ENCODE data around the gene CCDC93. TPM values are rescaled to one million over a fixed set of nuclear protein-coding genes. Genes with fewer than 3 reads are reported as not detected.
A peak's percentile ranks its signal among the peaks of the same experiment; 100 is the strongest.

CCDC93 gene
- total and polyA plus RNA-seq, 5 donors = 13.9 to 36.2 (median 20.7) TPM

DNA sequence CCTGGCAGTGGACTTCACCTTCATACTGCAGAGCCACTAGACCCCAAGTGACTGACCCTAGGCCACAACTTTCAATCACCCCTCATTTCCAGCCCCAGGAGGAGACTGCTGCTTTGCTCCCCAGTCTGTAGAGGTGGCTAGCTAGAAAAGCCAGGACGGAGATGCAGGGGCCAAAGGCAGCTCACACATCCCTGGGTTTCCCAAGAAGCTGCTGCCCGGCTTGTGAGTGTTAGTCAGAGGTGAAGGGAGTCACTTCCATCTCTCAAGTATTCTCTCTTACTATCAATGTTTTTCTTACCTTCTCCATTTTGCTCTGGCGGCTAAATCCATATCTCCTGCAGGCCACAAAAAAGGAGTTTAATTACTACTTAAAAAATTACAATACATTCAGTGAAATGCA, 36.2 kb downstream of the CCDC93 start:
- DNase-seq = no peak
- 96% methylated on average over 3 of the region's 3 CpGs for WGBS

GRCh38 chr2:117976581-117976980, 37.3 kb downstream of the CCDC93 start:
- ATAC-seq = no peak
- intact Hi-C loops (cut with DNase I) = no loop called here
- 94% methylated on average over 3 of the region's 3 CpGs for WGBS
- Histone ChIP-seq H3K4me1 (ENCODE audit: control insufficient read depth, insufficient read depth, low read length) (peaks cover 3% of the 10 kb centered on the region), H3K27ac (ENCODE audit: low read length) (no peak overlapping the region), H3K9me3 (ENCODE audit: control insufficient read depth, low read length) (no peaks in the 10 kb centered on the region), H3K4me3 (ENCODE audit: low read length) (no peak overlapping the region), H3K27me3 (ENCODE audit: control insufficient read depth, insufficient read depth) (no peaks in the 10 kb centered on the region)
- no peak for DNase-seq

More for the DNA sequence above, 36.2 kb downstream of the CCDC93 start:
- Histone ChIP-seq H3K27ac (ENCODE audit: low read length) (no peak overlapping the region), H3K27me3 (ENCODE audit: control insufficient read depth, insufficient read depth) (no peaks in the 10 kb centered on the region), H3K9me3 (ENCODE audit: control insufficient read depth, low read length) (no peaks in the 10 kb centered on the region), H3K4me1 (ENCODE audit: control insufficient read depth, insufficient read depth, low read length) (peaks cover 3% of the 10 kb centered on the region), H3K4me3 (ENCODE audit: low read length) (no peak overlapping the region)
- no peak for ATAC-seq
- intact Hi-C loops (cut with DNase I) = no loop called here

DNA sequence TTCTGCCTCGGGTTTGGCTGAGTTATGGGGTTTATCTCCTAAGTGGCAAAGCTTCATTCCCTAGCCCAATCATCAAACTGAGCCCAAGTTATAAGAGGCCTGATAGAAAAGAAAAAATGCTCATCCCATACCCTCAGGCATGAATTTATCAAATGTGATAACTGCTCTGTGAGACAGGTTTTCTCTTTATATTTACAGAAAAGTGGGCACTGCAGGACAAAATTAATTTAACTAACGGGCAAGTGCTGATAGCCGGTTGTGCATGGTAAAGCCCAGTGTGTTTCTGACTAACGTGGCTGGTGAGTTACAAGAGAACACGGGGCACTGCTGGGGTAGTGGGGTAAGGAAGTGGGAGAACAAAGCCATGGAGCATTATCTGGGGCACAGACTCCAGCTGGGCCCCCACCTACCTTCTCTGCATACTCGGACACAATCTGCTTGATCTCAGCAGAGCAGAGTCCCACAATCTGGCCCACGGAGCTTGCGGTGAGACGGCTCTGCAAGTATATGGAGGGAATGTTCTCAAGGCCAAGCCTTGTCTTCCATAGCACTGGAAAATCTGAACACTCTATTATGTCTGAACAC, 40.3 kb downstream of the CCDC93 start:
- DNase-seq (no peak), ATAC-seq (no peak)
- no peak overlapping the region for H3K27ac ChIP-seq (ENCODE audit: low read length)
- H3K4me3 ChIP-seq (ENCODE audit: low read length) = no peak overlapping the region
- WGBS = 89% methylated on average over 9 of the region's 9 CpGs
- H3K27me3 ChIP-seq (ENCODE audit: control insufficient read depth, insufficient read depth) = no peaks in the 10 kb centered on the region
- H3K4me1 ChIP-seq (ENCODE audit: control insufficient read depth, insufficient read depth, low read length) = no peaks in the 10 kb centered on the region
- intact Hi-C loops (cut with DNase I) = no loop called here
- no peaks in the 10 kb centered on the region for H3K9me3 ChIP-seq (ENCODE audit: control insufficient read depth, low read length)

DNA sequence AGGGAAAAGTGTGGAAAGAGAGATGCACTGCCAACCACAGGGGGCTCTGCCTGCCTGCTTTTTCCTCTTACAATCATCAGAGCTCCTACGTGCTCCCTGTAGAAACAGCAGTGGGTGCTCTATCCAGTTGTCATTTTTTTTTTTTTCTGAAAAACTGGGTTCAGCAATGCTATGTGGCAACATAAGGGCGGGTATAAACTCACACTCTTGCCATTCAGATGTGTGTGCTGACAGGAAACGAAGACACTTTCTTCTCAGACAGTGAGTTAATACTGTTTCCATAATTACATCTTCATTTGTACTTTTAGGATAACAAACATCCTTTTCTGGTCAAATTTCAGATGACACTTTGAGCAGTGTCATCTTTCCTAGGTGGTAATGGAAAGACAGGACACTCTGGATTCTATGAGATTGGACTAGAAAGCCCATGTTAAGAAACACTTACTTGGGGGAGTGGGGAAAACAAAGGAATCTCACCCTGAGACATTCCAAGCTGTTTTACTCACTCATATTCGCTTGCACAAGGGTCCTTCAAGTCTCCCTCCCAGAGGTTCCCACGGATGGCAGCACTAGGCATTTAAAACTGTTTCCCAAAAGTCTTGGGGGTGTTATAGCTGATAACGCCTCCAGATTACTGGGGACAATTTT, 41.3 kb downstream of the CCDC93 start:
- ATAC-seq = no peak
- WGBS = 86% methylated on average over 6 of the region's 6 CpGs
- no peak overlapping the region for H3K4me3 ChIP-seq (ENCODE audit: low read length)

DNA sequence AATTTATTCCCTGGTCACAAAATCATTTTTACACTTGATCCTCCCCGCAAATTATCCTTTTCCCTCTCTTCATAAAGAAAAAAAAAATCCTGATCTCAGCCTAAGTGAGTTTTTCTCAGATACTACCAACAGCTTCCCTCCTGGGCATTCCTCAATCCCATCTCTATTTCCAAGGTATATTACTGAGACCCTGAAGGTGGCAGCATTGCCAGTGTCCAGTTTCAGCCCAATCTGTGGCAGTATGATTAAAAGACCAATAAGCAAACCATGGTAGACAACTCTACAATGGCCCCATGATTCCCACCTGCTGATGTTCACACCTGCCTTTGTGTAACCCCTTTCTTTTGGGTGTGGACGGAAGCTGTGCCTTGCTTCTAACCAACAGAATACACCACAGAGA, 45.1 kb downstream of the CCDC93 start:
- Histone ChIP-seq H3K9me3 (ENCODE audit: control insufficient read depth, low read length) (no peaks in the 10 kb centered on the region), H3K27ac (ENCODE audit: low read length) (no peak overlapping the region), H3K27me3 (ENCODE audit: control insufficient read depth, insufficient read depth) (no peaks in the 10 kb centered on the region), H3K4me3 (ENCODE audit: low read length) (no peak overlapping the region), H3K4me1 (ENCODE audit: control insufficient read depth, insufficient read depth, low read length) (no peaks in the 10 kb centered on the region)
- ATAC-seq (no peak), DNase-seq (no peak)
- 98% methylated on average over 2 of the region's 2 CpGs for WGBS
- intact Hi-C loops (cut with DNase I) = no loop called here

More for the DNA sequence above, 41.3 kb downstream of the CCDC93 start:
- no peaks in the 10 kb centered on the region for H3K9me3 ChIP-seq (ENCODE audit: control insufficient read depth, low read length)
- no peaks in the 10 kb centered on the region for H3K4me1 ChIP-seq (ENCODE audit: control insufficient read depth, insufficient read depth, low read length)
- DNase-seq = no peak
- no peaks in the 10 kb centered on the region for H3K27me3 ChIP-seq (ENCODE audit: control insufficient read depth, insufficient read depth)
- intact Hi-C loops (cut with DNase I) = no loop called here
- no peak overlapping the region for H3K27ac ChIP-seq (ENCODE audit: low read length)

GRCh38 chr2:117967977-117968718, 45.7 kb downstream of the CCDC93 start:
- ATAC-seq (no peak), DNase-seq (no peak)
- Histone ChIP-seq H3K4me3 (ENCODE audit: low read length) (no peak overlapping the region), H3K4me1 (ENCODE audit: control insufficient read depth, insufficient read depth, low read length) (no peaks in the 10 kb centered on the region), H3K27me3 (ENCODE audit: control insufficient read depth, insufficient read depth) (no peaks in the 10 kb centered on the region), H3K27ac (ENCODE audit: low read length) (no peak overlapping the region), H3K9me3 (ENCODE audit: control insufficient read depth, low read length) (no peaks in the 10 kb centered on the region)
- intact Hi-C loops (cut with DNase I) = no loop called here
- 84% methylated on average over 4 of the region's 4 CpGs for WGBS

DNA sequence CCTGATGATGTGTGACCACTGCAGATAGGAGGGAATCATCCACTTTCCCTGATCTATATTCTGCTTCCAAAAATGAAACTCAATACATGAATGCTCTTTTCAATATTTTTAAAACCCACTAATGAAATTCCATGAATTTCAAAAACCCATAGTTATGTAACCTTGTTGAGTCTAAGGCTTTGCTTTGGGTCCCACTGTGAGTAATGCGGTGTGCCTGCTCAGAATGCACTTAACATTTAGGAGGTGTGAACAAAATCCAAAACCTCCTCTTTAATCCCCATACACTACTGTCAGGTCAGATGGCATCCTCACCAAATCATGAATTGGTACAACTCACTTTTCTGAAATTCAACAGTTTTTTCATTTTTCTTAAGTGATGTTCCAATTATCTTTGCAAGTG, 50.4 kb downstream of the CCDC93 start:
- Histone ChIP-seq H3K4me3 (ENCODE audit: low read length) (no peak overlapping the region), H3K27ac (ENCODE audit: low read length) (no peak overlapping the region), H3K9me3 (ENCODE audit: control insufficient read depth, low read length) (no peaks in the 10 kb centered on the region), H3K4me1 (ENCODE audit: control insufficient read depth, insufficient read depth, low read length) (no peaks in the 10 kb centered on the region), H3K27me3 (ENCODE audit: control insufficient read depth, insufficient read depth) (no peaks in the 10 kb centered on the region)
- ATAC-seq (no peak), DNase-seq (no peak)
- WGBS = 97% methylated on average over 1 of the region's 1 CpG
- intact Hi-C loops (cut with DNase I) = no loop called here

GRCh38 chr2:117961201-117961600, 52.7 kb downstream of the CCDC93 start:
- intact Hi-C loops (cut with DNase I) = no loop called here
- ATAC-seq (no peak), DNase-seq (no peak)
- WGBS = 97% methylated on average over 3 of the region's 3 CpGs
- Histone ChIP-seq H3K4me1 (ENCODE audit: control insufficient read depth, insufficient read depth, low read length) (no peaks in the 10 kb centered on the region), H3K27me3 (ENCODE audit: control insufficient read depth, insufficient read depth) (no peaks in the 10 kb centered on the region), H3K27ac (ENCODE audit: low read length) (no peak overlapping the region), H3K4me3 (ENCODE audit: low read length) (no peak overlapping the region), H3K9me3 (ENCODE audit: control insufficient read depth, low read length) (no peaks in the 10 kb centered on the region)

GRCh38 chr2:117960231-117960630, 53.6 kb downstream of the CCDC93 start:
- Histone ChIP-seq H3K4me3 (ENCODE audit: low read length) (no peak overlapping the region), H3K4me1 (ENCODE audit: control insufficient read depth, insufficient read depth, low read length) (no peaks in the 10 kb centered on the region), H3K27ac (ENCODE audit: low read length) (no peak overlapping the region), H3K27me3 (ENCODE audit: control insufficient read depth, insufficient read depth) (no peaks in the 10 kb centered on the region), H3K9me3 (ENCODE audit: control insufficient read depth, low read length) (no peaks in the 10 kb centered on the region)
- intact Hi-C loops (cut with DNase I) = no loop called here
- ATAC-seq (peak; percentile 50 to 53), DNase-seq (no peak)
- WGBS = 77% methylated on average over 4 of the region's 4 CpGs

- Histone ChIP-seq H3K4me1 (ENCODE audit: control insufficient read depth, insufficient read depth, low read length) (no peaks in the 10 kb centered on the region), H3K4me3 (ENCODE audit: low read length) (no peak overlapping the region), H3K9me3 (ENCODE audit: control insufficient read depth, low read length) (no peaks in the 10 kb centered on the region), H3K27me3 (ENCODE audit: control insufficient read depth, insufficient read depth) (no peaks in the 10 kb centered on the region), H3K27ac (ENCODE audit: low read length) (no peak overlapping the region)
- 85% methylated on average over 5 of the region's 5 CpGs for WGBS
- intact Hi-C loops (cut with DNase I) = no loop called here
- no peak for DNase-seq
- peak; percentile 57 to 88 for ATAC-seq
Measured at GRCh38 chr2:117958186-117958585, 55.7 kb downstream of the CCDC93 start.

GRCh38 chr2:117957616-117958015, 56.3 kb downstream of the CCDC93 start:
- no peaks in the 10 kb centered on the region for H3K27me3 ChIP-seq (ENCODE audit: control insufficient read depth, insufficient read depth)
- no peaks in the 10 kb centered on the region for H3K9me3 ChIP-seq (ENCODE audit: control insufficient read depth, low read length)
- no peak overlapping the region for H3K4me3 ChIP-seq (ENCODE audit: low read length)
- DNase-seq (no peak), ATAC-seq (no peak)
- intact Hi-C loops (cut with DNase I) = no loop called here
- 99% methylated on average over 1 of the region's 1 CpG for WGBS
- H3K4me1 ChIP-seq (ENCODE audit: control insufficient read depth, insufficient read depth, low read length) = no peaks in the 10 kb centered on the region
- no peak overlapping the region for H3K27ac ChIP-seq (ENCODE audit: low read length)
